ENCODE results near the gene AGMO. TPM values are rescaled to one million over a fixed set of nuclear protein-coding genes. Genes with fewer than 3 reads are reported as not detected.

The AGMO gene
- total and polyA plus RNA-seq, 2 of the 8 experiments (the other 6 are each of a cell fraction or from before 2014, with no cell fraction given), result 0.22 to 0.45 TPM

DNA sequence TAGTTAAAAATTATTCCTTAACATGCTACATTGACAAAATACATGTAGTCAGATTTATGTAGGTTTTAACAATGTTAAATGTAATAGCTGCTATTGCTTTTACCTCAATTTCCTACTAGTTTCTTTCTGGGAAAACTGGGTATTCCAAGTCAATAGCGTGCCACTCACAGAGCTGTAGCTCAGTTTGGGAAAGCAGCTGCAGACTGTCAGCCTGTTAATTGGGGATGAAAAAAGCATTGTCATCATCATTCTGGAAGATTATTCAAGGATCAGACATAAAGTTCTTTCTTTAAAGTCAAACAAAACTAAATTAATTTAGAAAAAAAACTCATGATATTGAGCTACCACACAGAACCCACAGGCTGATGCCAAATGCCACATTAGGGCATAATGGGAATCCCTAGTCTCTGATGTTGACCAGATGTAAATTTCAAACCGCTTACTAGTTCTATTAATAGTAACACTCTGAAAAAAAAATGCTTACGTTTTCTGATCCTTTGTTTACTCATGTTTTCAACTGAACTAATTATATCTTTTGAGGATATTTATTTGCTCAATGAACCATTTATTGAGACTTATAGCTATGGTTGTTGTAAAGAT is 19.6 kb upstream of the AGMO start (continued):
- TF ChIP-seq CTCF (IDR thresholded peaks at IDR 0.05; ENCODE audit: control extremely low read depth in 1 of 3, insufficient read depth in 1 of 3, low read depth in 1 of 3, low read length in 3 of 3) (no peak), EZH2 (IDR thresholded peaks at IDR 0.05; ENCODE audit: low read depth, low read length, severe bottlenecking) (no peak), BACH1 (IDR thresholded peaks at IDR 0.05; ENCODE audit: low read length) (no peak), FOSL1 (IDR thresholded peaks at IDR 0.05; ENCODE audit: insufficient read depth, low read depth, low read length) (no peak)
